ENCODE measurements around the gene EP400. TPM values are rescaled to one million over a fixed set of nuclear protein-coding genes. Genes with fewer than 3 reads are reported as not detected.

The EP400 gene
- total and polyA plus RNA-seq, 2 of the 4 experiments (the other 2 are of a cell fraction), result 4.3 to 11.4 TPM

DNA sequence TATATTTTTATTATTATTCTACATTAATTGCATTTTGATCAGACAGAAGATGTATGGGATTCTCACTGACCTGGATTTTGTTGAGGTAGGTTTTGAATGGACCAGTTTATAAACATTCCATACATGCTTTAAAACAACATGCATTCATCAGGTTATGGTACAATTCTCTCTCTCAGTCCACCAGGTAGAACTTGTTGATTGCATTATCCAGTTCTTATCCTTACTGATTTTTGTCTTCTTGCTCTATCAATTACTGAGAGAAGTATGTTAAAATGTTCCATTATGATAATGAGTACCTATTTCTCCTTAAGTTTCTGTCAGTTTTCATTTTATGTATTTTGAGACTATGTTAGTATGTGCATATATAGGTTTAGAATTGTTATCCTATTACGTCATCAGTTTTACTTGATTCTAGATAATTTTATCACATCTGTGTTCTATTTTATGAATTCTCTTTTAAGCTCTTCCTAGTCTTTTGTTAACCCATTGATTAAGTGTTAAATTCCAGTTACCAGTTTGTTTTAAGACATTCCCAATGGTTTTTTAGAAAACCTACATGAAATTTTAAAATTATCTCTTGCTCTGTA is 50.6 kb downstream of the EP400 start:
- Histone ChIP-seq H4K91ac (ENCODE audit: insufficient read depth, low read depth, low read length) (no peak overlapping the region), H3K56ac (ENCODE audit: extremely low read depth, insufficient read depth, low read length) (no peak overlapping the region), H3K27me3 (ENCODE audit: control insufficient read depth, insufficient read depth, low read length) (no peaks in the 10 kb centered on the region), H3K4me2 (ENCODE audit: low read depth, low read length) (no peak overlapping the region), H2BK20ac (ENCODE audit: low read depth, low read length) (no peak overlapping the region), H2AFZ (replicated peaks; ENCODE audit: low read length, poor library complexity) (no peak overlapping the region), H3K36me3 (ENCODE audit: control insufficient read depth, insufficient read depth, low read length) (peaks cover 5% of the 10 kb centered on the region), H2BK15ac (ENCODE audit: low read depth, low read length) (no peak overlapping the region), H3K27ac (ENCODE audit: insufficient read depth, low read length) (no peak overlapping the region), H4K8ac (ENCODE audit: low read depth in 2 of 2, low read length in 2 of 2) (no peak overlapping the region), H3K4me3 (ENCODE audit: insufficient read depth, low read depth, low read length) (no peak overlapping the region), H3K9ac (ENCODE audit: low read depth, low read length) (no peak overlapping the region), H3K18ac (ENCODE audit: low read depth, low read length) (no peak overlapping the region), H3K23ac (ENCODE audit: low read depth, low read length) (no peak overlapping the region), H2AK5ac (ENCODE audit: low read depth, low read length) (no peak overlapping the region), H3K79me1 (ENCODE audit: low read depth in 1 of 2, low read length in 2 of 2) (peaks cover 8 to 24% of the 10 kb centered on the region in 2 experiments; a peak in 3 of 4 replicates), H2AK9ac (replicated peaks; ENCODE audit: low read depth, low read length, poor library complexity) (no peak overlapping the region), H3K9me3 (ENCODE audit: control insufficient read depth, insufficient read depth, low read length) (no peaks in the 10 kb centered on the region), H3K14ac (replicated peaks; ENCODE audit: low read depth, low read length) (no peak overlapping the region), H3K9me1 (ENCODE audit: insufficient read depth, low read length) (peaks cover 14% of the 10 kb centered on the region), H2BK120ac (ENCODE audit: low read depth, low read length) (no peak overlapping the region), H3K4me1 (ENCODE audit: control insufficient read depth, insufficient read depth, low read length) (peaks cover 5% of the 10 kb centered on the region), H4K5ac (ENCODE audit: low read depth, low read length) (no peak overlapping the region), H2BK5ac (ENCODE audit: low read depth, low read length, poor library complexity, severe bottlenecking) (no peak overlapping the region), H3K4ac (ENCODE audit: low read depth, low read length) (no peak overlapping the region), H4K20me1 (ENCODE audit: insufficient read depth, low read length) (no peaks in the 10 kb centered on the region)
- ChIA-PET CTCF (no interaction called here), POLR2A (ENCODE audit: unreplicated experiment) (no interaction called here)
- in situ Hi-C loops (cut with MboI; ENCODE audit: low sequenced_read_pairs), result no loop called here
- no TSS peak for BruUV-seq (replicated peaks)
- TF ChIP-seq RAD21 (IDR thresholded peaks at IDR 0.05; ENCODE audit: low read length) (no peak), CEBPB (IDR thresholded peaks at IDR 0.05; ENCODE audit: low read depth, low read length) (no peak), CTCF (conservative IDR thresholded peaks at IDR 0.05; ENCODE audit: low read depth, low read length) (no peak), BHLHE40 (IDR thresholded peaks at IDR 0.05; ENCODE audit: low read depth, low read length) (no peak), RCOR1 (IDR thresholded peaks at IDR 0.05; ENCODE audit: insufficient replicate concordance, low read length) (no peak), CHD1 (IDR thresholded peaks at IDR 0.05; ENCODE audit: low read depth, low read length) (no peak)
- WGBS, 2 experiments (ENCODE audit: extremely low coverage in 2 of 2, insufficient read length in 1 of 2), result no CpG with 5 or more reads among the region's 1 CpG
- intact Hi-C loops (cut with micrococcal nuclease), result loop anchor here (2.0 to 5.0 kb wide), 2 partner anchors 150 to 168 kb away; no protein-coding TSS in a partner anchor
- DNase-seq (no peak), ATAC-seq (ENCODE audit: low read depth) (no peak)
- dilution Hi-C loops (cut with HindIII; ENCODE audit: low sequenced_read_pairs, unreplicated experiment), result no loop called here
